Bronchial epithelial cell (primary cell): ENCODE results near the gene BARX2. TPM values are rescaled to one million over a fixed set of nuclear protein-coding genes. Genes with fewer than 3 reads are reported as not detected.

Experiments
- DNase-seq: peaks from one replicate; pipeline ENCODE4 v3.0.0-alpha.2; 2010; ENCODE audit warnings: low read depth
- FAIRE-seq: peaks from 2 replicates; lab custom pipeline; 2011; peaks lifted over from hg19 to GRCh38; lab: Jason Lieb, UNC
- H3K27me3 ChIP-seq: 2 replicates; pipeline ENCODE4 v1.5.1; 2011; ENCODE audit warnings: low read length; ENCODE audit not compliant: control insufficient read depth, insufficient read depth
- H3K36me3 ChIP-seq: 2 replicates; pipeline ENCODE4 v1.5.1; 2011; ENCODE audit warnings: low read length; ENCODE audit not compliant: control insufficient read depth, insufficient read depth
- H3K4me3 ChIP-seq: 2 replicates; pipeline ENCODE4 v1.5.1; 2011; ENCODE audit warnings: mild to moderate bottlenecking, low read depth, low read length, control low read depth
- CTCF ChIP-seq: IDR thresholded peaks from 2 replicates; pipeline ENCODE4 v1.5.1; 2011; ENCODE audit warnings: mild to moderate bottlenecking, moderate library complexity, low read length, control low read depth, inconsistent platforms; ENCODE audit not compliant: insufficient read depth, severe bottlenecking
- total RNA-seq: library from RNA; depleted of rRNA; stranded (reverse); fragments of >200 nt; gene quantifications from 2 replicates; pipeline ENCODE4 v1.2.1, GENCODE V29; 2014

The BARX2 gene
- total RNA-seq, 1 donor from 2014 or later, result 2.9 TPM

- H3K27me3 ChIP-seq, result no peaks in the 10 kb centered on the region
- FAIRE-seq (no peak), DNase-seq (peak; percentile 69)
- TF ChIP-seq CTCF, result no peak
- no peaks in the 10 kb centered on the region for H3K36me3 ChIP-seq
- no peak overlapping the region for H3K4me3 ChIP-seq
Measured at GRCh38 chr11:129457321-129457720, 81.7 kb downstream of the BARX2 start.

- FAIRE-seq (peak; percentile 89), DNase-seq (peak; percentile 98)
- Histone ChIP-seq H3K4me3 (no peak overlapping the region), H3K27me3 (no peaks in the 10 kb centered on the region), H3K36me3 (no peaks in the 10 kb centered on the region)
- no peak for TF ChIP-seq CTCF
Measured at GRCh38 chr11:129458278-129458677, 82.6 kb downstream of the BARX2 start.

- Histone ChIP-seq H3K27me3 (no peaks in the 10 kb centered on the region), H3K36me3 (no peaks in the 10 kb centered on the region), H3K4me3 (no peak overlapping the region)
- DNase-seq, result peak; percentile 48
- no peak for FAIRE-seq
- no peak for TF ChIP-seq CTCF
Measured at GRCh38 chr11:129458756-129459535, 83.3 kb downstream of the BARX2 start.

- no peak for TF ChIP-seq CTCF
Measured at GRCh38 chr11:129460714-129461113, 85.1 kb downstream of the BARX2 start.

GRCh38 chr11:129484068-129484467 lies 108.4 kb downstream of the BARX2 start:
- Histone ChIP-seq H3K4me3 (no peak overlapping the region), H3K27me3 (no peaks in the 10 kb centered on the region), H3K36me3 (no peaks in the 10 kb centered on the region)
- no peak for TF ChIP-seq CTCF
- DNase-seq (no peak), FAIRE-seq (no peak)

More at GRCh38 chr11:129460714-129461113, 85.1 kb downstream of the BARX2 start:
- FAIRE-seq (no peak), DNase-seq (no peak)
- Histone ChIP-seq H3K36me3 (no peaks in the 10 kb centered on the region), H3K27me3 (no peaks in the 10 kb centered on the region), H3K4me3 (no peak overlapping the region)

GRCh38 chr11:129489249-129489648 lies 113.6 kb downstream of the BARX2 start:
- H3K36me3 ChIP-seq, result no peaks in the 10 kb centered on the region
- TF ChIP-seq CTCF, result no peak
- FAIRE-seq (no peak), DNase-seq (peak; percentile 61)
- no peak overlapping the region for H3K4me3 ChIP-seq
- no peaks in the 10 kb centered on the region for H3K27me3 ChIP-seq
